H1 (cell line): Measurements from ENCODE around the gene HNRNPAB. TPM values are rescaled to one million over a fixed set of nuclear protein-coding genes. Genes with fewer than 3 reads are reported as not detected.

Experiments
- CTCF ChIA-PET: fragments of 300-600 bp; sonication (Branson Sonifier 250); formaldehyde crosslinking; loops from one replicate; lab custom pipeline; 2021; ENCODE audit not compliant: partially characterized antibody; lab: Charles Lee
- POLR2A ChIA-PET: fragments of 300-600 bp; sonication (Branson Sonifier 250); formaldehyde crosslinking; loops from one replicate; lab custom pipeline; 2021; ENCODE audit warnings: inconsistent platforms; ENCODE audit not compliant: partially characterized antibody; lab: Charles Lee
- DNase-seq, 2 experiments: peaks; one replicate each; pipeline versions ENCODE4 v3.0.0 to v3.0.0-alpha.2; 2010 to 2022; ENCODE audit warnings: low spot score in 2 of 2, low read depth in 1 of 2, mixed read lengths in 1 of 2
- FAIRE-seq: peaks from 2 replicates; lab custom pipeline; 2011; peaks lifted over from hg19 to GRCh38; lab: Jason Lieb, UNC
- H2AFZ ChIP-seq: 2 replicates; pipeline ENCODE4 v1.8.1; 2012; ENCODE audit warnings: low read length, inconsistent platforms
- H2AK5ac ChIP-seq: 2 replicates; pipeline ENCODE4 v1.6.1; 2013; ENCODE audit warnings: low read depth, low read length
- H2BK120ac ChIP-seq: replicated peaks from 2 replicates; pipeline ENCODE3; 2013; ENCODE audit warnings: low read depth, low read length, inconsistent platforms
- H2BK12ac ChIP-seq: 2 replicates; pipeline ENCODE4 v1.6.1; 2013; ENCODE audit warnings: low read depth, low read length
- H2BK15ac ChIP-seq: 2 replicates; pipeline ENCODE4 v1.6.1; 2013; ENCODE audit warnings: low read length
- H2BK20ac ChIP-seq: 2 replicates; pipeline ENCODE4 v1.6.1; 2013; ENCODE audit warnings: low read length
- H2BK5ac ChIP-seq: 2 replicates; pipeline ENCODE4 v1.6.1; 2013; ENCODE audit warnings: low read depth, low read length
- H3K14ac ChIP-seq: 2 replicates; pipeline ENCODE4 v1.6.1; 2013; ENCODE audit warnings: inconsistent platforms; ENCODE audit not compliant: insufficient read length
- H3K18ac ChIP-seq: 2 replicates; pipeline ENCODE4 v1.6.1; 2013; ENCODE audit warnings: low read length; ENCODE audit errors: extremely low read depth
- H3K23ac ChIP-seq: 2 replicates; pipeline ENCODE4 v1.6.1; 2013; ENCODE audit warnings: inconsistent platforms; ENCODE audit not compliant: insufficient read length
- H3K23me2 ChIP-seq: 2 replicates; pipeline ENCODE4 v1.6.1; 2013; ENCODE audit warnings: low read depth, low read length
- H3K27ac ChIP-seq: 2 replicates; pipeline ENCODE4 v1.6.1; 2011; ENCODE audit warnings: low read depth, low read length, inconsistent platforms
- H3K27me3 ChIP-seq, 4 experiments: replicated peaks in 1 of 4; 1 replicate in 1 of 4; 2 replicates in 3 of 4; pipeline versions ENCODE4 v1.6.1 to v1.8.1; 2011 to 2013; ENCODE audit warnings: low read length in 3 of 4, mild to moderate bottlenecking in 3 of 4, inconsistent platforms in 2 of 4, mixed read lengths in 2 of 4, moderate library complexity in 1 of 4; ENCODE audit not compliant: control insufficient read depth in 3 of 4, insufficient read depth in 3 of 4; ENCODE audit errors: extremely low read depth in 1 of 4
- H3K36me3 ChIP-seq, 4 experiments: 2 replicates each; pipeline versions ENCODE4 v1.6.1 to v1.8.1; 2011 to 2013; ENCODE audit warnings: mild to moderate bottlenecking in 4 of 4, low read length in 3 of 4, moderate library complexity in 2 of 4, control low read depth in 1 of 4, inconsistent platforms in 1 of 4; ENCODE audit not compliant: insufficient read depth in 4 of 4, control insufficient read depth in 2 of 4
- H3K4ac ChIP-seq: replicated peaks from 2 replicates; pipeline ENCODE3; 2013; ENCODE audit warnings: low read length, low read depth, mixed read lengths, inconsistent platforms; ENCODE audit not compliant: insufficient read length
- H3K4me1 ChIP-seq, 4 experiments: replicated peaks in 1 of 4; 1 replicate in 1 of 4; 2 replicates in 3 of 4; pipeline versions ENCODE4 v1.6.1 to v1.8.1; 2011 to 2013; ENCODE audit warnings: low read length in 3 of 4, inconsistent platforms in 2 of 4, mixed read lengths in 1 of 4; ENCODE audit not compliant: insufficient read depth in 4 of 4, control insufficient read depth in 3 of 4
- H3K4me2 ChIP-seq, 2 experiments: 2 replicates each; pipeline versions ENCODE4 v1.6.1 to v1.8.1; 2011 to 2013; ENCODE audit warnings: low read depth in 2 of 2, low read length in 2 of 2, control low read depth in 1 of 2, inconsistent platforms in 1 of 2, mild to moderate bottlenecking in 1 of 2; ENCODE audit not compliant: insufficient read depth in 1 of 2
- H3K4me3 ChIP-seq, 4 experiments: fragments of 200-600, 300-600 bp in 1 of 4; sonication (generic), shearing (Covaris generic), sonication (Bioruptor Twin) in 1 of 4; 2 replicates each; pipeline versions ENCODE4 v1.5.1 to v1.8.1; 2011 to 2016; ENCODE audit warnings: low read length in 4 of 4, low read depth in 3 of 4, control low read depth in 2 of 4, inconsistent platforms in 2 of 4, mild to moderate bottlenecking in 2 of 4, mixed read lengths in 1 of 4, moderate library complexity in 1 of 4; ENCODE audit not compliant: insufficient read depth in 2 of 4; ENCODE audit errors: extremely low read depth in 1 of 4
- H3K56ac ChIP-seq: replicated peaks from 2 replicates; pipeline ENCODE3; 2013; ENCODE audit warnings: low read depth, mild to moderate bottlenecking, mixed read lengths, low read length, inconsistent platforms; ENCODE audit not compliant: insufficient read length
- H3K79me1 ChIP-seq: 2 replicates; pipeline ENCODE4 v1.6.1; 2013; ENCODE audit warnings: low read depth, low read length, control low read depth
- H3K79me2 ChIP-seq, 2 experiments: 2 replicates each; pipeline versions ENCODE4 v1.6.1 to v1.8.1; 2012 to 2013; ENCODE audit warnings: low read length in 2 of 2, mild to moderate bottlenecking in 2 of 2, inconsistent platforms in 1 of 2; ENCODE audit not compliant: insufficient read depth in 2 of 2, control insufficient read depth in 1 of 2
- H3K9ac ChIP-seq, 4 experiments: replicated peaks in 1 of 4; 1 replicate in 1 of 4; 2 replicates in 3 of 4; pipeline versions ENCODE4 v1.6.1 to v1.8.1; 2011 to 2013; ENCODE audit warnings: low read depth in 3 of 4, low read length in 3 of 4, control low read depth in 2 of 4, mild to moderate bottlenecking in 2 of 4, moderate library complexity in 2 of 4, inconsistent platforms in 1 of 4; ENCODE audit errors: extremely low read depth in 1 of 4
- H3K9me3 ChIP-seq, 2 experiments: 2 replicates each; pipeline versions ENCODE4 v1.6.1 to v1.8.1; 2012 to 2013; ENCODE audit warnings: mild to moderate bottlenecking in 2 of 2, moderate library complexity in 2 of 2, control low read depth in 1 of 2, inconsistent platforms in 1 of 2, low read depth in 1 of 2, low read length in 1 of 2, mixed read lengths in 1 of 2; ENCODE audit not compliant: insufficient read depth in 2 of 2
- H4K20me1 ChIP-seq, 2 experiments: replicated peaks in 1 of 2; 2 replicates each; pipeline versions ENCODE3 to v1.8.1; 2011 to 2013; ENCODE audit warnings: inconsistent platforms in 2 of 2, low read length in 2 of 2, mild to moderate bottlenecking in 1 of 2; ENCODE audit not compliant: insufficient read depth in 2 of 2, control insufficient read depth in 1 of 2
- H4K5ac ChIP-seq: 2 replicates; pipeline ENCODE4 v1.6.1; 2013; ENCODE audit warnings: low read length, low read depth, mixed read lengths, inconsistent platforms; ENCODE audit not compliant: insufficient read length
- H4K8ac ChIP-seq: 2 replicates; pipeline ENCODE4 v1.8.0; 2013; ENCODE audit warnings: mild to moderate bottlenecking, moderate library complexity, low read length, inconsistent platforms; ENCODE audit not compliant: insufficient read depth; ENCODE audit errors: extremely low read depth
- H4K91ac ChIP-seq: replicated peaks from 2 replicates; pipeline ENCODE3; 2013; ENCODE audit warnings: low read length, mixed read lengths, inconsistent platforms; ENCODE audit not compliant: insufficient read length
- CBX5 ChIP-seq: fragments of 300-800, 300-1000 bp; sonication (generic); IDR thresholded peaks from 2 replicates; pipeline ENCODE4 v1.7.1; 2016; ENCODE audit warnings: antibody characterized with exemption, low read length, low read depth
- CHD1 ChIP-seq: IDR thresholded peaks from 2 replicates; pipeline ENCODE4 v1.6.1; 2012; ENCODE audit warnings: low read depth, low read length, improper control_type of control experiment
- EP300 ChIP-seq, 2 experiments: IDR thresholded peaks; 1 replicate in 1 of 2; 2 replicates in 1 of 2; pipeline ENCODE4 v1.6.1; 2011 to 2012; ENCODE audit warnings: low read depth in 2 of 2, low read length in 2 of 2, mild to moderate bottlenecking in 2 of 2, borderline replicate concordance in 1 of 2, inconsistent platforms in 1 of 2, moderate library complexity in 1 of 2
- GTF2F1 ChIP-seq: IDR thresholded peaks from 2 replicates; pipeline ENCODE4 v1.6.1; 2012; ENCODE audit warnings: low read depth, low read length, improper control_type of control experiment, borderline replicate concordance
- HDAC6 ChIP-seq: IDR thresholded peaks from one replicate; pipeline ENCODE4 v1.7.1; 2012; ENCODE audit warnings: low read depth, mild to moderate bottlenecking, inconsistent platforms, low read length, moderate library complexity
- KDM5A ChIP-seq: fragments of 200-600 bp; IDR thresholded peaks from 2 replicates; pipeline ENCODE4 v1.7.1; 2012; ENCODE audit warnings: mild to moderate bottlenecking, low read length, inconsistent platforms, mixed read lengths
- RBBP5 ChIP-seq: IDR thresholded peaks from 2 replicates; pipeline ENCODE4 v1.7.1; 2012; ENCODE audit warnings: low read depth, mild to moderate bottlenecking, inconsistent platforms, low read length, moderate library complexity, borderline replicate concordance
- TBP ChIP-seq: IDR thresholded peaks from 2 replicates; pipeline ENCODE4 v1.6.1; 2011; ENCODE audit warnings: low read depth, low read length, improper control_type of control experiment
- WGBS, 2 experiments: shearing (Covaris generic) in 1 of 2; methylation state at CpG; one replicate each; pipeline versions ENCODE4 v1.1.6 to v1.1.7; 2013 to 2015; ENCODE audit warnings: low lambda C conversion rate in 2 of 2, mixed read lengths in 2 of 2, inconsistent platforms in 1 of 2, low coverage in 1 of 2, missing lambda C conversion rate in 1 of 2; ENCODE audit not compliant: insufficient replicate concordance in 2 of 2, insufficient coverage in 1 of 2, insufficient read length in 1 of 2; ENCODE audit errors: extremely low coverage in 1 of 2, missing lambda C conversion rate in 1 of 2; 5-methylcytosine and 5-hydroxymethylcytosine counted together
- polyA plus RNA-seq, 7 experiments: library from polyadenylated mRNA; depleted of rRNA in 3 of 7; stranded (reverse) in 5 of 7; unstranded in 2 of 7; fragments of >200 nt in 5 of 7; fragments of 200-250 nt in 2 of 7; gene quantifications; 1 replicate in 5 of 7; 2 replicates in 1 of 7; 4 replicates in 1 of 7; pipeline versions ENCODE4 v1.2.1 to v1.2.3, GENCODE V29; 2011 to 2013; ENCODE audit warnings: missing spikeins in 2 of 7, mixed read lengths in 2 of 7
- total RNA-seq: library from RNA; stranded (reverse); fragmentation: NEBNext Ultra II Directional; extraction: Animal tissue kit (Norgen Biotek cat#: 25700); gene quantifications from 2 replicates; pipeline ENCODE4 v1.2.1, GENCODE V29; 2021

HNRNPAB gene
- total and polyA plus RNA-seq, 2 of the 8 experiments (the other 6 are each of a cell fraction or from before 2014, with no cell fraction given) = 373 to 563 TPM

DNA sequence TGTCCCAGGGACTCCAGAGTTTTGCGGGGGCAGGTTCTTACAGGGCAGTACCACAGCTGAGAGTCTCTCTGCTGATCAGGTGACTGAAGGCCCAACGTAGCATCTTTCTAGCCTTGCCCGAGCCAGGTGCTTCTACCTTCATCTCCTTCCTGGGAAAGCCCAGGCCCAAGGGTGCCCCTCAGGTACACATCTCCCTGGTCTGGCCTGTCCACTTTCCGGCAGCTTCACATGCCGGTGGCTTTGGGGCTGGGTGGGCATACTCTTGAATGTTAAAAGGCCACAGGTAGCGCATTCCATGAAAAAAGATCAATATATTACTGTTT is 33.9 kb downstream of the HNRNPAB start:
- Histone ChIP-seq H2AFZ (no peak overlapping the region), H2BK12ac (no peak overlapping the region), H3K27me3 (no peaks in the 10 kb centered on the region), H3K56ac (no peak overlapping the region), H3K4me2 (no peak overlapping the region), H3K23me2 (peaks cover 2% of the 10 kb centered on the region; the same call in 1 of the 2 replicates), H2AK5ac (no peak overlapping the region), H2BK20ac (no peak overlapping the region), H2BK120ac (no peak overlapping the region), H2BK5ac (no peak overlapping the region), H3K79me1 (no peaks in the 10 kb centered on the region; the same call in 1 of the 2 replicates), H3K14ac (no peak overlapping the region), H3K36me3 (no peaks in the 10 kb centered on the region), H3K18ac (no peak overlapping the region), H3K4me1 (peaks cover 0 to 6% (median 1%) of the 10 kb centered on the region in 4 experiments; a peak in 4 of 7 replicates), H3K79me2 (no peaks in the 10 kb centered on the region), H3K9me3 (no peaks in the 10 kb centered on the region), H3K4ac (peak overlapping the region; percentile 54), H4K8ac (no peak overlapping the region; the same call in 1 of the 2 replicates), H4K20me1 (no peaks in the 10 kb centered on the region), H3K4me3 (no peak overlapping the region), H4K91ac (no peak overlapping the region), H4K5ac (no peak overlapping the region), H3K23ac (no peak overlapping the region), H3K27ac (no peak overlapping the region), H2BK15ac (0 out of 2 replicates have a peak overlapping the region, but pooled peaks have one; percentile 26), H3K9ac (no peak overlapping the region)
- FAIRE-seq (no peak), DNase-seq (no peak)
- ChIA-PET POLR2A (interaction anchor here (1.3 to 21.6 kb wide), 2 partner anchors 25 to 27 kb away, joined by 3 to 507 read pairs; partner anchors contain the start of gene HNRNPAB), CTCF (interaction anchor here (1.0 to 1.4 kb wide), 6 partner anchors 8 to 45 kb away, joined by 3 to 7 read pairs (median 4); no protein-coding TSS in a partner anchor)
- 98% methylated on average over 6 of the region's 6 CpGs; no CpG with 5 or more reads in 1 of the 2 experiments for WGBS, 2 experiments
- TF ChIP-seq KDM5A (no peak), EP300 (IDR thresholded peaks at IDR 0.05; ENCODE audit: borderline replicate concordance in 1 of 2, low read depth in 2 of 2, low read length in 2 of 2) (no peak), RBBP5 (no peak), HDAC6 (no peak), GTF2F1 (no peak), CBX5 (no peak), CHD1 (no peak), TBP (no peak)
